22Rv1 (cell line): ENCODE measurements around the gene TNFRSF21.

ENCODE experiments used
- CTCF ChIP-seq: fragments of 450-650 bp; IDR thresholded peaks from 2 replicates; pipeline ENCODE4 v1.5.1; 2017; ENCODE audit warnings: mild to moderate bottlenecking
- ZFX ChIP-seq: fragments of 450-650 bp; IDR thresholded peaks from 2 replicates; pipeline ENCODE4 v1.6.1; 2017; ENCODE audit warnings: antibody characterized with exemption, borderline replicate concordance

- TF ChIP-seq CTCF (no peak), ZFX (no peak)
These were observed 106.3 kb downstream of the TNFRSF21 start for GRCh38 chr6:47203266-47203937.
